ENCODE results near the gene C1orf226. TPM values are rescaled to one million over a fixed set of nuclear protein-coding genes. Genes with fewer than 3 reads are reported as not detected.
A peak's percentile ranks its signal among the peaks of the same experiment; 100 is the strongest.

The C1orf226 gene
- total and polyA plus RNA-seq, 9 of the 15 experiments (the other 6 are each of a cell fraction or from before 2014, with no cell fraction given) = 0.10 to 1.4 (median 0.47) TPM

DNA sequence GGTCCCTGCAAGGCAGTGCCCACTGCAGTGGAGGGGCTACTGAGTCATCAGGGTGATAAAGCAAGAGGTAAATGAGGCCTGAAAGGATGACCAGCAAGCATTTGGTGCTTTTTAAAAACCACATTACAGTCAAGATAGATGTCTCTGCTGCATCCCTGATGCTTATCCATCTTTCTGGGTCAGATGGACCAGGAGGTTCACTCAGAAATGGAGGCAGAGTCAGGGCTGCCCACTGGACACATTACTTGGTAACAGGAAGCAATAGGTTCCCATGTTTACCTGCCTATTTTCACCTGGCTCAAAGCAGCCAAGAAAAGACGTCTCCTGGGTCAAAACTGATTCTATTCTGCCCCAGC, 8.5 kb upstream of the C1orf226 start (continued):
- TF ChIP-seq ZNF589 (CRISPR knock-in tag; IDR thresholded peaks at IDR 0.05; ENCODE audit: low read depth) = peak; percentile 12; the same call in 1 of the 2 replicates
- no peak for TF ChIP-seq ZBTB34 (CRISPR knock-in tag; IDR thresholded peaks at IDR 0.05)
- TF ChIP-seq SMARCB1 (IDR thresholded peaks at IDR 0.05; ENCODE audit: insufficient read length, low read depth) = no peak
- TF ChIP-seq USF2 (CRISPR knock-in tag; IDR thresholded peaks at IDR 0.05) = no peak
- 0 out of 4 replicates have a peak, but pooled peaks of 1 of the 2 experiments have one; percentile 1 for TF ChIP-seq FOXA3 (CRISPR knock-in tag; conservative IDR thresholded peaks at IDR 0.05 in 1 of 2, IDR thresholded peaks at IDR 0.05 in 1 of 2)
- TF ChIP-seq, protein P1, sequence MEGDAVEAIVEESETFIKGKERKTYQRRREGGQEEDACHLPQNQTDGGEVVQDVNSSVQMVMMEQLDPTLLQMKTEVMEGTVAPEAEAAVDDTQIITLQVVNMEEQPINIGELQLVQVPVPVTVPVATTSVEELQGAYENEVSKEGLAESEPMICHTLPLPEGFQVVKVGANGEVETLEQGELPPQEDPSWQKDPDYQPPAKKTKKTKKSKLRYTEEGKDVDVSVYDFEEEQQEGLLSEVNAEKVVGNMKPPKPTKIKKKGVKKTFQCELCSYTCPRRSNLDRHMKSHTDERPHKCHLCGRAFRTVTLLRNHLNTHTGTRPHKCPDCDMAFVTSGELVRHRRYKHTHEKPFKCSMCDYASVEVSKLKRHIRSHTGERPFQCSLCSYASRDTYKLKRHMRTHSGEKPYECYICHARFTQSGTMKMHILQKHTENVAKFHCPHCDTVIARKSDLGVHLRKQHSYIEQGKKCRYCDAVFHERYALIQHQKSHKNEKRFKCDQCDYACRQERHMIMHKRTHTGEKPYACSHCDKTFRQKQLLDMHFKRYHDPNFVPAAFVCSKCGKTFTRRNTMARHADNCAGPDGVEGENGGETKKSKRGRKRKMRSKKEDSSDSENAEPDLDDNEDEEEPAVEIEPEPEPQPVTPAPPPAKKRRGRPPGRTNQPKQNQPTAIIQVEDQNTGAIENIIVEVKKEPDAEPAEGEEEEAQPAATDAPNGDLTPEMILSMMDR (IDR thresholded peaks at IDR 0.05 in 2 of 3, conservative IDR thresholded peaks at IDR 0.05 in 1 of 3; ENCODE audit: insufficient read depth in 2 of 3, low read depth in 1 of 3, low read length in 3 of 3) = peak in 1 of 3 experiments; percentile 13; a peak in 1 of 6 replicates
- no peak for TF ChIP-seq NEUROD1 (IDR thresholded peaks at IDR 0.05; ENCODE audit: borderline replicate concordance, low read depth, low read length, partially characterized antibody)
- TF ChIP-seq CBX3 (IDR thresholded peaks at IDR 0.05; ENCODE audit: borderline replicate concordance in 1 of 2, low read length in 2 of 2) = peak in 1 of 2 experiments; percentile 1; a peak in 1 of 3 replicates
- no peak for TF ChIP-seq ZFP30 (CRISPR knock-in tag; IDR thresholded peaks at IDR 0.05; ENCODE audit: borderline replicate concordance)
- TF ChIP-seq ZBTB2 (IDR thresholded peaks at IDR 0.05) = no peak
- no peak for TF ChIP-seq HEY1 (CRISPR knock-in tag; IDR thresholded peaks at IDR 0.05; ENCODE audit: borderline replicate concordance)
- peak; percentile 47 to 49; a peak in 2 of 4 replicates for TF ChIP-seq KDM1A (IDR thresholded peaks at IDR 0.05)
- TF ChIP-seq, protein P2, sequence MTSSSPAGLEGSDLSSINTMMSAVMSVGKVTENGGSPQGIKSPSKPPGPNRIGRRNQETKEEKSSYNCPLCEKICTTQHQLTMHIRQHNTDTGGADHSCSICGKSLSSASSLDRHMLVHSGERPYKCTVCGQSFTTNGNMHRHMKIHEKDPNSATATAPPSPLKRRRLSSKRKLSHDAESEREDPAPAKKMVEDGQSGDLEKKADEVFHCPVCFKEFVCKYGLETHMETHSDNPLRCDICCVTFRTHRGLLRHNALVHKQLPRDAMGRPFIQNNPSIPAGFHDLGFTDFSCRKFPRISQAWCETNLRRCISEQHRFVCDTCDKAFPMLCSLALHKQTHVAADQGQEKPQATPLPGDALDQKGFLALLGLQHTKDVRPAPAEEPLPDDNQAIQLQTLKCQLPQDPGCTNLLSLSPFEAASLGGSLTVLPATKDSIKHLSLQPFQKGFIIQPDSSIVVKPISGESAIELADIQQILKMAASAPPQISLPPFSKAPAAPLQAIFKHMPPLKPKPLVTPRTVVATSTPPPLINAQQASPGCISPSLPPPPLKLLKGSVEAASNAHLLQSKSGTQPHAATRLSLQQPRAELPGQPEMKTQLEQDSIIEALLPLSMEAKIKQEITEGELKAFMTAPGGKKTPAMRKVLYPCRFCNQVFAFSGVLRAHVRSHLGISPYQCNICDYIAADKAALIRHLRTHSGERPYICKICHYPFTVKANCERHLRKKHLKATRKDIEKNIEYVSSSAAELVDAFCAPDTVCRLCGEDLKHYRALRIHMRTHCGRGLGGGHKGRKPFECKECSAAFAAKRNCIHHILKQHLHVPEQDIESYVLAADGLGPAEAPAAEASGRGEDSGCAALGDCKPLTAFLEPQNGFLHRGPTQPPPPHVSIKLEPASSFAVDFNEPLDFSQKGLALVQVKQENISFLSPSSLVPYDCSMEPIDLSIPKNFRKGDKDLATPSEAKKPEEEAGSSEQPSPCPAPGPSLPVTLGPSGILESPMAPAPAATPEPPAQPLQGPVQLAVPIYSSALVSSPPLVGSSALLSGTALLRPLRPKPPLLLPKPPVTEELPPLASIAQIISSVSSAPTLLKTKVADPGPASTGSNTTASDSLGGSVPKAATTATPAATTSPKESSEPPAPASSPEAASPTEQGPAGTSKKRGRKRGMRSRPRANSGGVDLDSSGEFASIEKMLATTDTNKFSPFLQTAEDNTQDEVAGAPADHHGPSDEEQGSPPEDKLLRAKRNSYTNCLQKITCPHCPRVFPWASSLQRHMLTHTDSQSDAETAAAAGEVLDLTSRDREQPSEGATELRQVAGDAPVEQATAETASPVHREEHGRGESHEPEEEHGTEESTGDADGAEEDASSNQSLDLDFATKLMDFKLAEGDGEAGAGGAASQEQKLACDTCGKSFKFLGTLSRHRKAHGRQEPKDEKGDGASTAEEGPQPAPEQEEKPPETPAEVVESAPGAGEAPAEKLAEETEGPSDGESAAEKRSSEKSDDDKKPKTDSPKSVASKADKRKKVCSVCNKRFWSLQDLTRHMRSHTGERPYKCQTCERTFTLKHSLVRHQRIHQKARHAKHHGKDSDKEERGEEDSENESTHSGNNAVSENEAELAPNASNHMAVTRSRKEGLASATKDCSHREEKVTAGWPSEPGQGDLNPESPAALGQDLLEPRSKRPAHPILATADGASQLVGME (CRISPR knock-in tag; IDR thresholded peaks at IDR 0.05) = peak; percentile 11; the same call in 1 of the 2 replicates
- peak; percentile 93; the same call in 1 of the 2 replicates for TF ChIP-seq CTBP1 (IDR thresholded peaks at IDR 0.05; ENCODE audit: borderline replicate concordance)
